Fibroblast of peridontal ligament (primary cell): Measurements from ENCODE around the gene ITGAL.
"Not testable (repeated sequence)": the region's sequence is repeated elsewhere in the genome, so short reads cannot be mapped to it uniquely, and the experiment has no call there.

Experiments
- DNase-seq: peaks from one replicate; pipeline ENCODE4 v3.0.0-alpha.2; 2010; ENCODE audit errors: extremely low read depth

ITGAL gene

DNA sequence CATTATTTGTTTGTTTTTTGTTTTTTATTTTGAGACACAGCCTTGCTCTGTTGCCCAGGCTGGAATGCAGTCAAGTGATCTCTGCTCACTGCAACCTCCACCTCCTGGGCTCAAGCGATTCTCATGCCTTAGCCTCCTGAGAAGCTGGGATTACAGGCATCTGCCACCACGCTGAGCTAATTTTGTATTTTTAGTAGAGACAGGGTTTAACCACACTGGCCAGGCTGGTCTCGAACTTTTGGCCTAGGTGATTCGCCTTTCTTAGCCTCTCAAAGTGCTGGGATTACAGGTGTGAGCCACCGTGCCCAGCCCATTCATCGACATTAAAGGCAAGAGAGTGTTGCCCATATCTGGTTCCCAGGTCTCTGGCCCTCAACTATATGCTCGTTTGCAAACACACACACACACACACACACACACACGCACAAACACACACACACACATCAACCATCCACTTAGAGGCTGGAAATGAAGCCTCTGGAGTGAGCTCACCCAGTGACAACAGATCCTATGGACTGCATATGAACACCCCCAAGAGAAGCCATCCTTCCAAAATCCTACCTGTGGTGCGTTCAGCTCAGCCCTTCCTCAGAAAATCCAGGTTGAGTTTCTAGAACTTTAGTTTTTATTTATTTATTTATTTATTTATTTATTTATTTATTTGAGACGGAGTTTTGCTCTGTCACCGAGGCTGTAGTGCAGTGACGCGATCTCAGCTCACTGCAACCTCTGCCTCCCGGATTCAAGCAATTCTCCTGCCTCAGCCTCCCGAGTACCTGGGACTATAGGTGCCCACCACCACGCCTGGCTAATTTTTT is 14.6 kb upstream of the ITGAL start:
- no peak for DNase-seq

DNA sequence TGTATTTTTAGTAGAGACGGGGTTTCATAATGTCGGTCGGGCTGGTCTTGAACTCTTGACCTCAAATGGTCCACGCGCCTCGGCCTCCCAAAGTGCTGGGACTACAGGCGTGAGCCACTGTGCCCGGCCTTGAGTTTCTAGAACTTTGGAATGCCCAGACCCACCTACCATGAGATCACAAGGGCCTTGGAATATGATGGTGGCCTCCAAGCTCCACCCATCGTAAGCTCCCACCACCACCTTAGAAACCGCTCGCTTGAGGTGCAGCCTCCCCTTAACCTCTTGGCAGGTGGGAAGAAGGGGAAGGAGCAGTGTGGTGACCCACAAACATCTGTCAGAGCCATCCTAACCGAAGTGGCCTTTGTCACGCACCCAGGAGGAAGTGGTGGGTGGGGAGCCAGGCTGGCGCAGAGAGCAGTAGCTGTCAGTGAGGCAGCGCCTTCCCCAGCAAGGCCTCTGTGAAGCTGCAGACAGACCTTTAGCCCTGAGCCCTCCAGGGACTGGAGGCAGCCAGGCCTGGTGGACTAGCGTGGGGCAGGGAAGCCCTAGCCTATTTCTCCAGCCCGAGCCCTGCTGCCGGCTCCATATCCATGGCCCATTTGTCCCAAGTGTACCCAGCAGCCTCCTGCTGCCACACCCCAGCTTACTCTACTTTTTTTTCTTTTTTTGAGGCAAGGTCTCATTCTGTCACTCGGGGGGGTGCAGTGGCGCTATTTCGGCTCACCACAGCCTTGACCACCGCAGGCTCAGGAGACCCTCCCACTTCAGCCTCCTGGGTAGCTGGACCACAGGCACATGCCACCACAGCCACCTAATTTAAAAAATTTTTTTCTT is 13.8 kb upstream of the ITGAL start:
- no peak for DNase-seq

DNA sequence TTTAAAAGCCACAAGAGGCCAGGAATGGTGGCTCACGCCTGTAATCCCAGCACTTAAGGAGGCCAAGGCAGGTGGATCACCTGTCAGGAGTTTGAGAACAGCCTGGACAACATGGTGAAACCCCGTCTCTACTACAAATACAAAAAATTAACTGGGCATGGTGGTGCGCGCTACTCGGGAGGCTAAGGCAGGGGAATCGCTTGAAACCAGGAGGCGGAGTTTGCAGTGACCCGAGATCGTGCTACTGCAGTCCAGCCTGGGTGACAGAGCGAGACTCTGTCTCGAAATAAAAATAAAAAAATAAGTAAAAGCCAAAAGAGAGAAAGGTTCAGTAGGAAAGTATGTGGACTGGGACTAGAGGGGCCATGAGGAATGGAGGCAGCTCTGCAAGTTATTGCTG is 13.1 kb upstream of the ITGAL start:
- DNase-seq, result no peak

DNA sequence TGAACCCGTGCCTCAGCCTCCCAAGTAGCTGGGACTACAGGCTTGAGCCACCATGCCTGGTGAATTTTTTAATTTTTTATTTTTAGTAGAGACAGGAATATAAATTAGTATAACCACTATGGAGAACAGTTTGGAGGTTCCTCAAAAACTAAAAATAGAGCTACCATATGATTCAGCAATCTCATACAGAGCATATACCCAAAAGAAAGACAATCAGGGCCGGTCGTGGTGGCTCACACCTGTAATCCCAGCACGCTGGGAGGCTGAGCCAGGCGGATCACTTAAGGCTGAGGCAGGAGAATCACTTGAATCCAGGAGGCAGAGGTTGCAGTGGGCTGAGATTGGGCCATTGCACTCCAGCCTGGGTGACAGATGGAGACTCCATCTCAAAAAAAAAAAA is 11.1 kb upstream of the ITGAL start:
- DNase-seq, result not testable (repeated sequence)

GRCh38 chr16:30464078-30464477 is 8.5 kb upstream of the ITGAL start:
- DNase-seq, result no peak

DNA sequence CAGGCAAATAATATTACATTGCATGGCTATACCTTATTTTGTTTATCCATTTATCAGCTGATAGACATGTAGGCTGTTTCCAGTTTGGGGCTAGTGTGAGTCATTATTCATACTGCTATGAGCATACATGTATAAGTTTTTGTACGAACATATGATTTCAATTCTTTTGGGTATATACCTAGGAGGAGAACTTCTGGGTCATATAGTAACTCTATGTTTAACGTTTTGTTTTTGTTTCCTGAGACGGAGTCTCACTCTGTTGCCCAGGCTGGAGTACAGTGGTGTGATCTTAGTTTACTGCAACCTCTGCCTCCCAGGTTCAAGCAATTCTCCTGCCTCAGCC is 2.4 kb upstream of the ITGAL start:
- DNase-seq, result no peak

DNA sequence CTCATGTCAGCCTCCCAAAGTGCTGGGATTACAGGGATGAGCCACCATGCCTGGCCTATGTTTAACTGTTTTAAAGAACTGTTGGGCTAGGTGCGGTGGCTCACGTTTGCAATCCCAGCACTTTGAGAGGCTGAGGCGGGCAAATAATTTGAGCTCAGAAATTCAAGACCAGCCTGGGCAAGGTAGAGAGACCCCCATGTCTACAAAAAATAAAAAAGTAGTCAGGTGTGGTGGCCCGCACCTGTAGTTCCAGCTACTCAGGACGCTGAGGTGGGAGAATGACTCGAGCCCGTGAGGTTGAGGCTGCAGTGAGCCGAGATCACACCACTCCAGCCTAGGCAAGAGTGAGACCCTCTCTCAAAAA is 1.9 kb upstream of the ITGAL start:
- DNase-seq, result no peak

DNA sequence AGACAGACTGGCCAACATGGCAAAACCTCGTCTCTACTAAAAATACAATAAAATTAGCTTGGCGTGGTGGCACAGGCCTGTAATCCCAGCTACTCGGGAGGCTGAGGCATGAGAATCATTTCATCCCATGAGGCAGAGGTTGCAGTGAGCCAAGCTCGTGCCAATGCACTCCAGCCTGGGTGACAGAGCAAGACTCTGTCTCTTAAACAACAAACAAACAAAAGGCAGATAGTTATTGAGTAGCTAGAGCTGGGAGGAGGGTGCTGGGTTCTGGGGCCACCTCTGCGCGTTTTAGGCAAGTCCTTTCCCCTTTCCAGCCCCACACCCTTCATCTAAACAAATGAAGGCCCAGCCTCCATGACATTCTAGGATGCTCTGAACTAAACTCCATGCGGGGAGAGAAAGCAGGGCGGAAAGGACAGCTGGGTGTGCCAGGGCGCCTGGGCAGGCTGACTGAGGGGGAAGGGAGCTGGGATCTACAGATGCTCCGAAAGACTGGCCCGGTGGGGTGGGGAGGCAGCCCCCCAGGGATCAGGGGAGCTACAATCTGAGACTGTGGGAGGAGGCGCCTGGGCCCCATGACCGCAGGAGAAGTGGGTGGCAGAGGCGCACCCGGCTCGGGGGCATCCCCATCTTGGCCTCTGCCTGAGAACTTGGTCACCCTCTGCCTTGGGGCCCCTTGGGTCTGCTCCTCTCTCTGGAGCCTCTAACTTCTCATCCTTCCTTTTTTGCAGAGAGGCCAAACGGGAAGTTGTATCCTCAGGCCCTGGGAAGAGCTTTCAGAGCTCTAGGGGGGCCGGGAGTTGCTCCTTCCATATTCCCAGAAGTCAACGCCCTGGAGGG is 910 bp downstream of the ITGAL start:
- DNase-seq, result no peak

- no peak for DNase-seq
These were observed 1.5 kb downstream of the ITGAL start for GRCh38 chr16:30474074-30474452.

DNA sequence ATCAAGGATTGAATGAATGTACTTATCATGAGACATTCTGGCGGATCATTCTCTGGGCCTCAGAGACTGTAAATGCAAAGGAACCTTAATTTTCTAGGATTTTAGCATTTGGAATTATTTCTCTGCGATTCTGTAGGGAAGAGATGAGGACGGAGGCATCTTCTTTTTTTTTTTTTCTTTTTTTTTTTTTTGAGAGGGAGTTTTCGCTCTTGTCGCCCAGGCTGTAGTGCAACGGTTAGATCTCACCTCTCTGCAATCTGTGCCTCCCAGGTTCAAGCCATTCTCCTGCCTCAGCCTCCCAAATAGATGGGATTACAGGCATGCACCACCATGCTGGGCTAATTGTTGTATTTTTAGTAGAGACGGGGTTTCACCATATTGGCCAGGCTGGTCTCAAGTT is 2.1 kb downstream of the ITGAL start:
- no peak for DNase-seq

DNA sequence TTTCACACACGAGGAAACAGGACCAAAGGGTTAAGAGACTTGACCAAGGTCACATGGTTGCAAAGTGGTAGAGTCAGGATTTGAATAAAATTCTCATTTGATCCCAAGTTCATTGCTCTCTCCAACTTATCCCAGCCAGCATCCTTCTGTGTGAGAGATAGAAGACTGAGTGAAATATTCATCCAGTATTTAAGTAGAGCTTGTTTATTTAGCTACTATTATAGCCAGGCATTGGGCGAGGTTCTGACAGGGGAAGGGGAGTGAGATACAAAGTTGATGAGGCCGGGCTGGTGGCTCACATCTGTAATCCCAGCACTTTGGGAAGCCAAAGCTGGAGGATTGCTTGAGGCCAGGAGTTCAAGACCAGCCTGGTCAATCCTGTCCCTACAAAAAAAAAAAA is 4.4 kb downstream of the ITGAL start:
- DNase-seq, result no peak

GRCh38 chr16:30477773-30478172 is 5.2 kb downstream of the ITGAL start:
- not testable (repeated sequence) for DNase-seq

DNA sequence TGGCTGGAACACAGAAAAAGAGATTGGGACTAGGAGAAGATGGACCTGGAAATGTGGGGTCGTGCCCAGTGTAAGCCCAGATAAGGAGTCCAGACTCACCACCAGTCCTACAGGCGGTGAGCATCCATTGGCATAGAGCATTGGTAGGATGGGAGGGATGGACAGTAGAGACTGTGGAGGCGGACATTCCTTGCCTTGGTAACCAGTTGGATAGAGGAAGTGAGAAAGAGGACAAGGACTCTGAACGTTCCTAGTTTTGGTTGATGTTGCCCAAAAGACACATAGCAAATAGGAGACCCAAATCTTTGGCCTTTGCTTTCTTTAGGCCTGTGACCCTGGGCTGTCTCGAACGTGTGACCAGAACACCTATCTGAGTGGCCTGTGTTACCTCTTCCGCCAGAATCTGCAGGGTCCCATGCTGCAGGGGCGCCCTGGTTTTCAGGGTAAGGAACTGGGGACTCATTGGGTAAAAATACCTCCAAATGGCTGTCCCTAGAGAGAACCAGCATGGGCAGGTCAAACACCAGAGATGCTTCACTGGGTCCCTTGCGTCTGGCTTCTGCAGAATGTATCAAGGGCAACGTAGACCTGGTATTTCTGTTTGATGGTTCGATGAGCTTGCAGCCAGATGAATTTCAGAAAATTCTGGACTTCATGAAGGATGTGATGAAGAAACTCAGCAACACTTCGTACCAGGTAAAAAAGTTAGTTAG is 6.4 kb downstream of the ITGAL start:
- no peak for DNase-seq

GRCh38 chr16:30481381-30481780 is 8.8 kb downstream of the ITGAL start:
- DNase-seq, result no peak

- DNase-seq, result no peak
These were observed 9.8 kb downstream of the ITGAL start for GRCh38 chr16:30482366-30482765.

- no peak for DNase-seq
These were observed 12.3 kb downstream of the ITGAL start for GRCh38 chr16:30484887-30485286.

DNA sequence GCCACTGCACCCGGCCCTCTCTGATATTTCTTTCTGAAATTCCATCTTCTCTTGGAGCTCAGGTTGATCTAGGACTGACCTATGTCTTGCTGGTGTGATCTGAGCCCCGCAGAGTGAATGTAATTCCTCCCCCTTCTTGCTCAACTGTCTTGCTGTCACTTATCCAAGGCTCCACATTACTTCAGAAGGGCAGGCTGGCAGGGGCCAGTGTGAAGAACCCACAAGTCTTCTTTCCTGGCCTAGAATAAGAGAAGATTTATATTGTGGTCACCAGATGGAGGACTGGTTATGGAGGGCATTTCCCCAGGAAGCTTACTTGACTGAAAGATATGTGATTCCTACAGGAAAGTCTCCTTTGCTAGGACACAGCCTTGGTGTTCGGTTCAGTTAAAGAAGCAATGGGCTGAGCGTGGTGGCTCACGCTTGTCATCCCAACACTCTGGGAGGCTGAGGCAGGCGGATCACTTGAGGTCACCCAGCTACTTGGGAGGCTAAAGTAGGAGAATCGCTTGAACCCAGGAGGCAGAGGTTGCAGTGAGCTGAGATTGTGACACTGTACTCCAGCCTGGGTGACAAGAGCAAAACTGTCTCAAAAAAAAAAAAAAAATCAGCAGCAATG is 13.4 kb downstream of the ITGAL start:
- DNase-seq, result peak; percentile 21

DNA sequence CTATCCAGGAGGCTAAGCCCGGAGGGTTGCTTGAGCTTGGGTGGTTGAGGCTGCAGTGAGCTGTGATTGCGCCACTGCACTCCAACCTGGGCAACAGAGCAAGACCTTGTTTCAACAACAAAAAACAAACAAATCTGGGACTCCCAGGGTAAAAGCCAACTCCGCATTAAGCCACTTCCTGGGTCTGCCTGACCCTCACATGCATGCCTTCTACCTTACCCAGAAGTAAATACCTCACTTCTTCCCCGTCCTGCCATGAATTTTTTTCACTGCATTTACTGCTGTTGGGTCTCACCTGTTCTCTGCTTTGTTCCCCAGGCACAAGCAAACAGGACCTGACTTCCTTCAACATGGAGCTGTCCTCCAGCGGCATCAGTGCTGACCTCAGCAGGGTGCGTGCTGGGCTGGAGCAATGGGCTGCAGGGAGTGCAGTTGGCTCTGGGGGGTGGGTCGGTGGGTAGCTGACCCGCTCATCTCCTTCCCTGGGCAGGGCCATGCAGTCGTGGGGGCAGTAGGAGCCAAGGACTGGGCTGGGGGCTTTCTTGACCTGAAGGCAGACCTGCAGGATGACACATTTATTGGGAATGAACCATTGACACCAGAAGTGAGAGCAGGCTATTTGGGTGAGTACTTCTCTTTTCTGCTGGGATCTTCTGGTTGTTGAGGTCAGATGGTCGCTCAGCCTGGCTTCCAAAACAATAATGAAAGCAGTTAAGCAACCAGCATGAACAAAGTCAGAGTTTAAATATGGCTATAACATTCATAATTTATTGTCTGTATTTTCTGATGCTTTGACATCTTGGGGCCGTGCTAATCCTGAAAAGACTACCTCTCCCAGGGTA is 16.4 kb downstream of the ITGAL start:
- no peak for DNase-seq

- DNase-seq, result peak; percentile 16
These were observed 17.7 kb downstream of the ITGAL start for GRCh38 chr16:30490210-30490609.

DNA sequence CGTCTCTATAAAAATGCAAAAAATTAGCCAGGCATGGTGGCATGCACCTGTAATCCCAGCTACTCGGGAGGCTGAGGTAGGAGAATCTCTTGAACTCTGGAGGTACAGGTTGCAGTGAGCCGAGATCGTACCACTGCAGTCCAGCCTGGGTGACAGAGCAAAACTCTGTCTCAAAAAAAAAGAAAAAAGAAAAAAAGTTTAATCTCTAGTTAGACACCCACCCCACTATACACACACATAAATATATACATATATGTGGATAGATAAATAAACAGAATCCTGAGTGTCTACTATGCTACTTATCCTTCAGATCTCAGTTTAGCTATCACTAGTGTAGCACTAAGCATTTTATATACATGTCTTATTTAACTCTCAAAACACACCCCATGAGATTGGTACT is 18.7 kb downstream of the ITGAL start:
- no peak for DNase-seq
